HCT116 (cell line): ENCODE results near the gene EVC2. TPM values are rescaled to one million over a fixed set of nuclear protein-coding genes. Genes with fewer than 3 reads are reported as not detected.

Experiments
- ATAC-seq: fragments of 200-7000 bp; cut with Tn5 transposase; 2 replicates; pipeline ENCODE4 v1.9.1; 2020; ENCODE audit warnings: mild to moderate bottlenecking, moderate library complexity
- BruUV-seq: library from RNA; stranded (reverse); fragments of 400-500 nt; replicated peaks from 2 replicates; lab custom pipeline; 2021; lab: Mats Ljungman, UMichigan
- CTCF ChIA-PET: fragments of 300-600 bp; sonication (Branson Sonifier 250); formaldehyde crosslinking; loops from one replicate; lab custom pipeline; 2021; ENCODE audit warnings: antibody characterized with exemption; lab: Charles Lee
- POLR2A ChIA-PET: fragments of 300-600, 350-600 bp; sonication (Branson Sonifier 250); formaldehyde crosslinking; loops from one replicate; lab custom pipeline; 2021; ENCODE audit warnings: antibody characterized with exemption; lab: Charles Lee
- RAD21 ChIA-PET, 2 experiments: fragments of 300-600 bp; sonication (Branson Sonifier 250); formaldehyde crosslinking; loops; one replicate each; lab custom pipeline; 2023; ENCODE audit warnings: low total read pairs in 2 of 2; ENCODE audit not compliant: uncharacterized antibody in 2 of 2, unreplicated experiment in 2 of 2, low non-redundant PET in 1 of 2; lab: Charles Lee
- DNase-seq: peaks from one replicate; pipeline ENCODE4 v3.0.0-alpha.2; 2010; ENCODE audit warnings: low read depth, low spot score
- H2AFZ ChIP-seq: fragments of 200-600 bp; shearing (Covaris generic), sonication (generic); 2 replicates; pipeline ENCODE4 v1.6.1; 2017; ENCODE audit warnings: low read depth, mixed run types, mixed read lengths, antibody characterized with exemption, low read length; ENCODE audit not compliant: poor library complexity, severe bottlenecking
- H3K27ac ChIP-seq: 2 replicates; pipeline ENCODE4 v1.5.1; 2012; ENCODE audit warnings: low read depth, low read length
- H3K27me3 ChIP-seq: fragments of 200-600 bp; sonication (generic); 2 replicates; pipeline ENCODE4 v1.6.1; 2016; ENCODE audit warnings: mixed run types, low read length, mixed read lengths; ENCODE audit not compliant: insufficient read depth
- H3K36me3 ChIP-seq, 2 experiments: fragments of 200-500 bp in 1 of 2; fragments of 200-600 bp in 1 of 2; sonication (Bioruptor generic) in 1 of 2; sonication (generic) in 1 of 2; 2 replicates each; pipeline versions ENCODE4 v1.5.1 to v1.6.1; 2014 to 2016; ENCODE audit warnings: low read length in 2 of 2, inconsistent platforms in 1 of 2, mixed read lengths in 1 of 2, mixed run types in 1 of 2; ENCODE audit not compliant: insufficient read depth in 2 of 2, control insufficient read depth in 1 of 2
- H3K4me1 ChIP-seq, 2 experiments: fragments of 200-600 bp in 1 of 2; sonication (generic) in 1 of 2; 2 replicates each; pipeline versions ENCODE4 v1.5.1 to v1.6.1; 2012 to 2017; ENCODE audit warnings: low read length in 2 of 2, inconsistent platforms in 1 of 2, mild to moderate bottlenecking in 1 of 2, mixed read lengths in 1 of 2, mixed run types in 1 of 2, moderate library complexity in 1 of 2; ENCODE audit not compliant: insufficient read depth in 2 of 2, control insufficient read depth in 1 of 2
- H3K4me2 ChIP-seq: fragments of 200-600 bp; sonication (generic); 2 replicates; pipeline ENCODE4 v1.6.1; 2017; ENCODE audit warnings: mixed run types, low read length, mixed read lengths
- H3K4me3 ChIP-seq, 2 experiments: fragments of 200-600 bp in 1 of 2; sonication (generic) in 1 of 2; replicated peaks in 1 of 2; 2 replicates each; pipeline ENCODE4 v1.5.1; 2011 to 2016; ENCODE audit warnings: low read length in 2 of 2, control low read depth in 1 of 2, low read depth in 1 of 2, mild to moderate bottlenecking in 1 of 2, mixed read lengths in 1 of 2, mixed run types in 1 of 2
- H3K79me2 ChIP-seq: fragments of 200-600 bp; sonication (generic); 2 replicates; pipeline ENCODE4 v1.6.1; 2017; ENCODE audit warnings: mild to moderate bottlenecking, mixed run types, low read length, moderate library complexity, mixed read lengths; ENCODE audit not compliant: insufficient read depth
- H3K9ac ChIP-seq: fragments of 200-600 bp; sonication (generic); 2 replicates; pipeline ENCODE4 v1.6.1; 2016; ENCODE audit warnings: low read length, mixed read lengths
- H3K9me2 ChIP-seq: fragments of 200-600 bp; sonication (generic), shearing (Covaris generic); 2 replicates; pipeline ENCODE4 v1.6.1; 2017; ENCODE audit warnings: mixed run types, mild to moderate bottlenecking, moderate library complexity; ENCODE audit not compliant: insufficient read depth
- H3K9me3 ChIP-seq, 2 experiments: fragments of 200-500 bp in 1 of 2; fragments of 200-600 bp in 1 of 2; sonication (Bioruptor generic) in 1 of 2; sonication (generic) in 1 of 2; 2 replicates each; pipeline ENCODE4 v1.6.1; 2014 to 2017; ENCODE audit warnings: low read length in 2 of 2, mixed read lengths in 2 of 2, inconsistent platforms in 1 of 2, low read depth in 1 of 2, mild to moderate bottlenecking in 1 of 2, mixed run types in 1 of 2, moderate library complexity in 1 of 2; ENCODE audit not compliant: control insufficient read depth in 1 of 2, insufficient read depth in 1 of 2
- H4K20me1 ChIP-seq: fragments of 200-600 bp; sonication (generic), shearing (Covaris generic); 2 replicates; pipeline ENCODE4 v1.6.1; 2017; ENCODE audit warnings: mixed run types, mild to moderate bottlenecking, moderate library complexity; ENCODE audit not compliant: insufficient read depth
- CBX3 ChIP-seq: IDR thresholded peaks from 2 replicates; pipeline ENCODE4 v1.6.1; 2012; ENCODE audit warnings: low read depth
- EGR1 ChIP-seq: IDR thresholded peaks from 2 replicates; pipeline ENCODE4 v1.6.1; 2012; ENCODE audit warnings: low read depth
- ELF1 ChIP-seq: IDR thresholded peaks from 2 replicates; pipeline ENCODE4 v1.6.1; 2012; ENCODE audit warnings: low read depth, borderline replicate concordance
- EZH2 ChIP-seq: fragments of 200-600 bp; sonication (generic); IDR thresholded peaks from 2 replicates; pipeline ENCODE4 v1.6.1; 2017; ENCODE audit warnings: antibody characterized with exemption, mixed run types
- FOSL1 ChIP-seq: IDR thresholded peaks from 2 replicates; pipeline ENCODE4 v1.6.1; 2012; ENCODE audit warnings: low read depth
- JUND ChIP-seq: IDR thresholded peaks from 2 replicates; pipeline ENCODE4 v1.6.1; 2012
- POLR2A ChIP-seq: IDR thresholded peaks from 2 replicates; pipeline ENCODE4 v1.7.0; 2011; ENCODE audit warnings: borderline replicate concordance; ENCODE audit not compliant: insufficient read depth, insufficient read length; ENCODE audit errors: extremely low read depth
- POLR2AphosphoS5 ChIP-seq: IDR thresholded peaks from 2 replicates; pipeline ENCODE4 v1.6.1; 2011; ENCODE audit warnings: mild to moderate bottlenecking, low read depth, low read length, moderate library complexity
- RAD21 ChIP-seq: IDR thresholded peaks from 2 replicates; pipeline ENCODE4 v1.6.1; 2012; ENCODE audit warnings: low read depth, mild to moderate bottlenecking
- REST ChIP-seq: IDR thresholded peaks from 2 replicates; pipeline ENCODE4 v1.6.1; 2012; ENCODE audit warnings: low read depth
- SIN3A ChIP-seq: IDR thresholded peaks from 2 replicates; pipeline ENCODE4 v1.6.1; 2012; ENCODE audit warnings: low read depth
- SP1 ChIP-seq: IDR thresholded peaks from 2 replicates; pipeline ENCODE4 v1.6.1; 2012; ENCODE audit warnings: low read depth
- SRF ChIP-seq: IDR thresholded peaks from 2 replicates; pipeline ENCODE4 v1.6.1; 2012; ENCODE audit warnings: low read depth
- TCF7L2 ChIP-seq: IDR thresholded peaks from 2 replicates; pipeline ENCODE4 v1.7.0; 2011; ENCODE audit warnings: borderline replicate concordance, inconsistent platforms; ENCODE audit not compliant: insufficient read depth, insufficient read length; ENCODE audit errors: extremely low read depth
- YY1 ChIP-seq: IDR thresholded peaks from 2 replicates; pipeline ENCODE4 v1.6.1; 2011; ENCODE audit warnings: low read length, low read depth, moderate library complexity, mild to moderate bottlenecking; ENCODE audit not compliant: insufficient replicate concordance; ENCODE audit errors: extremely low read depth
- ZNF274 ChIP-seq: fragments of 200-500 bp; sonication (Bioruptor generic); IDR thresholded peaks from 2 replicates; pipeline ENCODE4 v1.6.1; 2014; ENCODE audit warnings: mild to moderate bottlenecking, low read depth, low read length, inconsistent platforms
- intact Hi-C: fragments of 100-400 bp; cut with micrococcal nuclease; formaldehyde crosslinking; loops from 2 replicates; pipeline ENCODE4 v1.10.0; 2022
- total RNA-seq: library from RNA; stranded (reverse); gene quantifications from one replicate; pipeline ENCODE4 v1.2.1, GENCODE V29; 2021; ENCODE audit not compliant: unreplicated experiment

Gene EVC2
- total RNA-seq, 1 experiment from 2014 or later, result not detected

- Histone ChIP-seq H3K36me3 (no peaks in the 10 kb centered on the region), H2AFZ (no peak overlapping the region), H3K79me2 (no peaks in the 10 kb centered on the region), H3K4me2 (no peak overlapping the region), H3K9me3 (no peaks in the 10 kb centered on the region), H4K20me1 (no peaks in the 10 kb centered on the region), H3K4me1 (no peaks in the 10 kb centered on the region), H3K27me3 (peaks cover 30% of the 10 kb centered on the region), H3K4me3 (no peak overlapping the region), H3K9me2 (no peaks in the 10 kb centered on the region), H3K9ac (no peak overlapping the region), H3K27ac (no peak overlapping the region)
- TF ChIP-seq FOSL1 (no peak), JUND (no peak), TCF7L2 (no peak)
- DNase-seq, result no peak
- ChIA-PET POLR2A (no interaction called here), RAD21 (no interaction called here), CTCF (no interaction called here)
- no peak for ATAC-seq
- no TSS peak for BruUV-seq
- intact Hi-C loops, result no loop called here
Measured at GRCh38 chr4:5615496-5616075, 92.8 kb downstream of the EVC2 start.

- Histone ChIP-seq H3K79me2 (no peaks in the 10 kb centered on the region), H2AFZ (no peak overlapping the region), H3K27me3 (peaks cover 46% of the 10 kb centered on the region), H3K9me3 (no peaks in the 10 kb centered on the region), H3K9me2 (no peaks in the 10 kb centered on the region), H3K4me1 (no peaks in the 10 kb centered on the region), H3K27ac (no peak overlapping the region), H4K20me1 (no peaks in the 10 kb centered on the region), H3K4me2 (no peak overlapping the region), H3K36me3 (no peaks in the 10 kb centered on the region), H3K9ac (no peak overlapping the region), H3K4me3 (no peak overlapping the region)
- BruUV-seq, result no TSS peak
- intact Hi-C loops, result no loop called here
- RAD21 ChIA-PET, result no interaction called here
- CTCF ChIA-PET, result no interaction called here
- no peak for DNase-seq
- POLR2A ChIA-PET, result no interaction called here
- no peak for ATAC-seq
- TF ChIP-seq EGR1 (no peak), EZH2 (no peak), JUND (no peak), ZNF274 (no peak), TCF7L2 (no peak), SRF (no peak), REST (no peak), ELF1 (no peak), POLR2AphosphoS5 (no peak), CBX3 (no peak), RAD21 (no peak), SP1 (no peak), SIN3A (no peak), YY1 (no peak), POLR2A (no peak)
Measured at GRCh38 chr4:5611750-5612149, 96.6 kb downstream of the EVC2 start.
